A673 (cell line): Measurements from ENCODE around the gene KRT28.

ENCODE experiments used
- EZH2 ChIP-seq: fragments of 200-600 bp; sonication (generic); IDR thresholded peaks from 2 replicates; pipeline ENCODE4 v1.6.1; 2017; ENCODE audit warnings: borderline replicate concordance, low read depth, mild to moderate bottlenecking, mixed read lengths, antibody characterized with exemption, low read length; ENCODE audit not compliant: poor library complexity, severe bottlenecking
- TF ChIP-seq, protein P1 (sequence below): fragments of 300-800, 200-600 bp; sonication (generic); conservative IDR thresholded peaks from 2 replicates; pipeline ENCODE4 v1.5.1; 2017; ENCODE audit warnings: low read depth, mild to moderate bottlenecking, antibody characterized with exemption, low read length, moderate library complexity, mixed read lengths

DNA sequence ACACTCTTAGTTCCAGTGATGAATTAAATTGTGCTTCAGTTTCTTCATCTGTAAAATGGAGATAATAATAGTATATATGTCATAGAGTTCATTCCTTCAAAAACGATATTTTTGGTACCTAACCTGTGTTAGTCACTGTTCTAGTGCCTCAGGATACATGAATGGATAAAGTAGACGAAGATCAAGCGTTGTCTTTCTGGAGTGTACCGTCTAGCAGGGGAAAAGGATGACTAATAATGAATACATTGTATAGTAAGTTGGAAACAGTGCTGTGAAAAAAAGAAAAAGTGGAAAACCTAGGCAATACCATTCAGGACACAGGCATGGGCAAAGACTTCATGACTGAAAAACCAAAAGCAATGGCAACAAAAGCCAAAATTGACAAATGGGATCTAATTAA is 14.0 kb upstream of the KRT28 start:
- TF ChIP-seq, protein P1, sequence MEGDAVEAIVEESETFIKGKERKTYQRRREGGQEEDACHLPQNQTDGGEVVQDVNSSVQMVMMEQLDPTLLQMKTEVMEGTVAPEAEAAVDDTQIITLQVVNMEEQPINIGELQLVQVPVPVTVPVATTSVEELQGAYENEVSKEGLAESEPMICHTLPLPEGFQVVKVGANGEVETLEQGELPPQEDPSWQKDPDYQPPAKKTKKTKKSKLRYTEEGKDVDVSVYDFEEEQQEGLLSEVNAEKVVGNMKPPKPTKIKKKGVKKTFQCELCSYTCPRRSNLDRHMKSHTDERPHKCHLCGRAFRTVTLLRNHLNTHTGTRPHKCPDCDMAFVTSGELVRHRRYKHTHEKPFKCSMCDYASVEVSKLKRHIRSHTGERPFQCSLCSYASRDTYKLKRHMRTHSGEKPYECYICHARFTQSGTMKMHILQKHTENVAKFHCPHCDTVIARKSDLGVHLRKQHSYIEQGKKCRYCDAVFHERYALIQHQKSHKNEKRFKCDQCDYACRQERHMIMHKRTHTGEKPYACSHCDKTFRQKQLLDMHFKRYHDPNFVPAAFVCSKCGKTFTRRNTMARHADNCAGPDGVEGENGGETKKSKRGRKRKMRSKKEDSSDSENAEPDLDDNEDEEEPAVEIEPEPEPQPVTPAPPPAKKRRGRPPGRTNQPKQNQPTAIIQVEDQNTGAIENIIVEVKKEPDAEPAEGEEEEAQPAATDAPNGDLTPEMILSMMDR: no peak
- no peak for TF ChIP-seq EZH2
